GM23338 (cell line): Measurements from ENCODE around the gene TAOK1.

Experiments used
- CTCF ChIP-seq, 2 experiments: fragments of 200-600 bp in 1 of 2; sonication (generic) in 1 of 2; conservative IDR thresholded peaks; 2 replicates each; pipeline versions ENCODE4 v1.5.1 to v1.6.1; 2016 to 2017; ENCODE audit warnings: antibody characterized with exemption in 2 of 2, low read depth in 2 of 2, mild to moderate bottlenecking in 2 of 2, moderate library complexity in 1 of 2
- ETS1 ChIP-seq: IDR thresholded peaks from 2 replicates; pipeline ENCODE4 v1.6.1; 2016; ENCODE audit warnings: antibody characterized with exemption
- EZH2 ChIP-seq: fragments of 200-600 bp; sonication (generic); IDR thresholded peaks from one replicate; pipeline ENCODE4 v1.8.0; 2017; ENCODE audit warnings: antibody characterized with exemption, mild to moderate bottlenecking, low read depth; ENCODE audit not compliant: unreplicated experiment
- EZH2phosphoT487 ChIP-seq: fragments of 200-600 bp; sonication (generic); IDR thresholded peaks from one replicate; pipeline ENCODE4 v1.8.1; 2018; ENCODE audit warnings: antibody characterized with exemption; ENCODE audit not compliant: unreplicated experiment
- JUNB ChIP-seq: IDR thresholded peaks from one replicate; pipeline ENCODE4 v1.6.1; 2016; ENCODE audit warnings: antibody characterized with exemption; ENCODE audit not compliant: unreplicated experiment
- NANOG ChIP-seq: IDR thresholded peaks from 2 replicates; pipeline ENCODE4 v1.6.1; 2016; ENCODE audit warnings: antibody characterized with exemption, borderline replicate concordance
- POLR2AphosphoS5 ChIP-seq: IDR thresholded peaks from 2 replicates; pipeline ENCODE4 v1.6.1; 2016; ENCODE audit warnings: antibody characterized with exemption, low read depth
- REST ChIP-seq: IDR thresholded peaks from one replicate; pipeline ENCODE4 v1.6.1; 2018; ENCODE audit warnings: antibody characterized with exemption; ENCODE audit not compliant: unreplicated experiment
- ZNF462 ChIP-seq: fragments of 250-450 bp; sonication (Bioruptor Pico); IDR thresholded peaks from 2 replicates; pipeline ENCODE4 v1.5.0; 2020; ENCODE audit warnings: mild to moderate bottlenecking, moderate library complexity

GRCh38 chr17:29526322-29526721 lies 136.2 kb downstream of the TAOK1 start:
- TF ChIP-seq EZH2 (no peak), ZNF462 (no peak), CTCF (conservative IDR thresholded peaks at IDR 0.05; ENCODE audit: low read depth in 2 of 2) (no peak), EZH2phosphoT487 (no peak), POLR2AphosphoS5 (no peak), REST (no peak), ETS1 (no peak), NANOG (no peak), JUNB (no peak)
